Amygdala (tissue), 56 donors: Measurements from ENCODE around the gene ARID2.
A peak's percentile ranks its signal among the peaks of the same experiment; 100 is the strongest.

Experiments used
- DNase-seq, 56 donors: peaks; one replicate each; lab custom pipeline; 2025; lab: John Stamatoyannopoulos, UW

ARID2 gene

DNA sequence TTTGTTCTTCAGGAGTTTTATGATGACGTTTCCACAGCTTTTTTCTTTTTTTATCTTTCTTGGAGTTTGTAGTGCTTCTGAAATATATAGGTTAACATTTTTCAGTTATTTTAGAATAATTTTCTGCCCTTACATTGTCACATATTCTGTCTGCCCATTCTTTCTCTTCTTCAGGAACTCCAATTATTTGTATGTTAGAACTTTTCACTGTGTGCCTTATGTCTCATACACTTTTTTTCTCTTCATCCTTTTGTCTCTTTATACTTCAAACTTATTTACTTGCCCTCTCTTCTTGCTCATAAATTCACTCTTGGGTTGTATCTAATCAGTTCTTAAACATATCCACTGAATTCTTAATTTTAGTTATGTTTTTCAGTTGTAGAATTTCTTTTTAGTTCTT lies 105.3 kb downstream of the ARID2 start:
- DNase-seq: no peak

DNA sequence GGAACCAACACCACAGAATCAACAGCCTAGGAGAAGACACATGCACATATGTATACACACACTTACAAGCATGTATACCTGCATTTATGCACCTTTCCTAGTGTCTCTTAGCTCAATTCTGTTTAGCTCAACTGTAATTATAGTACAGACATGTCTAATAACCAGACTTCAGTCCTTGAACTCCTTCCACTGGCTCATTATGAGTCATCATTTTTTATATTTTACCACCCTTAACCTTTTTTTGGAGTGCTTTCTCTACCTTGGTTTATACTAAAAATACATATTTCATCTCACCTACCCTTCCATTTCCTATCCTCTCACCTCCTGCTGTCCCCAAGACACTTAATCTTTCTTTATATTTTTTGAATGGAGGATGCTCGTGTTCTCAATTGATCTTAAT lies 110.4 kb downstream of the ARID2 start:
- DNase-seq: no peak

DNA sequence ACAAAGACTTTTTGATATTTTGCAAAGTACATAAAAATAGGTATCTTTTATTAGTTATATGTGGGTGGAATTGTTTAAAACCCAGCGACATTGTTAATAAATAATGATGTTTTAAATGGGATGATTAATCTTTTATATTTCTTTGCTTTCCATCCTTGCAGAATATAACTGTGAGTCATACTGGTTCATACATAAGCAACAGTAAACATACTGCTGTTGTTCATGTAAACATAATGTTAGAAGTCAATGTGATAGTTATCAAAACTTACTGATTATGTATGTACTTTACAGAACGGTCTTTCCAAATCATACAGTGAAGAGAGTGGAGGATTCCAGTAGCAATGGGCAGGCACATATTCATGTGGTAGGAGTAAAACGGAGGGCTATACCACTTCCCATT lies 119.8 kb downstream of the ARID2 start:
- DNase-seq: no peak

DNA sequence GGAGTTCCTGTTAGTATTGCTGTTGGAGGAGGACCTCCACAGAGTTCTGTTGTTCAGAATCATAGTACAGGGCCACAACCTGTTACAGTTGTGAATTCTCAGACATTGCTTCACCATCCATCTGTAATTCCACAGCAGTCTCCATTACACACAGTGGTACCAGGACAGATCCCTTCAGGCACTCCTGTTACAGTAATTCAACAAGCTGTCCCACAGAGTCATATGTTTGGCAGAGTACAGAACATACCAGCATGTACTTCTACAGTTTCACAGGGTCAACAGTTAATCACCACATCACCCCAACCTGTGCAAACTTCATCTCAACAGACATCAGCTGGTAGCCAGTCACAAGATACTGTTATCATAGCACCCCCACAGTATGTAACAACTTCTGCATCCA lies 120.8 kb downstream of the ARID2 start:
- no peak for DNase-seq

DNA sequence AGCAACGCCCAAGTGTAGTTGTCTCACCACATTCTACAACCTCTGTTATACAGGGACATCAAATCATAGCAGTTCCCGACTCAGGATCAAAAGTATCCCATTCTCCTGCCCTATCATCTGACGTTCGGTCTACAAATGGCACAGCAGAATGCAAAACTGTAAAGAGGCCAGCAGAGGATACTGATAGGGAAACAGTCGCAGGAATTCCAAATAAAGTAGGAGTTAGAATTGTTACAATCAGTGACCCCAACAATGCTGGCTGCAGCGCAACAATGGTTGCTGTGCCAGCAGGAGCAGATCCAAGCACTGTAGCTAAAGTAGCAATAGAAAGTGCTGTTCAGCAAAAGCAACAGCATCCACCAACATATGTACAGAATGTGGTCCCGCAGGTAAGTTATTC lies 123.0 kb downstream of the ARID2 start:
- DNase-seq: peak in 4 of 56 donors; percentile 1 to 9 (median 3)

DNA sequence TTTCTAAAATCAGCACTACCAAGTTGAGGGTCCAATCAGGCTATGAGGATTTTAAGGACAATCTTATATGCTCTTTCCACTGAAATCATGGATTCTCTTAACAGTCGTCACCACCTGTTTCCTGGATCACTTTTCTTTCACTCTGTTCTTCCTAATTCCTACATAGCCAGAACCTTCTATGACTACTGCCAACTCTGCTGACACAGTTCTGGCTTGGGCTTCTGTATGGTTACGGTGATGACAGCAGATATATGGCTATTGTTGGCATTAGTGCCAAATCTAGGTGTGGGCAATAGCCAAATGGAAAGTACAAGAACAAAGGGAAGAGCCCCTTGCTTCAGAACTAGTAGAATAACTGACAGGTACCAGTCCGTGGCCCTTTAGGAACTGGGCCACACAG lies 124.0 kb downstream of the ARID2 start:
- no peak for DNase-seq

DNA sequence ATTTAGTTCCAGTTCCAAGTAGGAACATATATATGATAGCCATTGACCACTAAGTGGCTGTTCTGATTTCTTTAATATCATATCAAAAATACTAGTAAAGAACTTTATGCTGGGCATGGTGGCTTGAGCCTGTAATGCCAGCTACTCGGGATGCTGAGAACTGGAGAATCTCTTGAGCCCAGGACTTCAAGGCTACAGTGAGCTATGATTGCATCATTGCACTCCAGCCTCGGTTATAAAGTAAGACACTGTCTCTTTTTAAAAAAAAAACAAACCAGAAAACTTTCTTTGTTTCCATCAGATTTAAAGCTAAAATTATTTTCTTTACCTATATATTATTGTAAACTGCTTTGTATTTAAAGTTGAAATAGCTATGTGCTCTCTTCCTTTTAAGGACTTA lies 133.8 kb downstream of the ARID2 start:
- no peak for DNase-seq

DNA sequence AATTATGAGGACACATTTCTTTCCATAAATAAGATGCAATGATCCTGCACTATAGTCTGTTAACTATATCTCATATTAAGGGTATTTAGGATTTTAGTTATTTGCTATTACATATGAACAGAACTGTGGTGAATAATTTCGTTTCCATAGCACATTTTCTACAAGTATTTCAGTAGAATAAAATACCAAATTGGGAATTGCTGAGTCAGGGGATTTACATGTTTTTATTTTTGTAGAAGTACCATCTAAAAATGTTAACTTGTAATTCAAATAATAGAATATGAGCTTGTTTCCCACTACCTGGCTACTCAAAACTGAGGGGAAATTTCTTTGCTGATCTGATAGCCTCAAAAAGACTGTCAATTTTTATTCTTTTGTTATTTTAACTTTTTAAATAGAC lies 136.8 kb downstream of the ARID2 start:
- no peak for DNase-seq

DNA sequence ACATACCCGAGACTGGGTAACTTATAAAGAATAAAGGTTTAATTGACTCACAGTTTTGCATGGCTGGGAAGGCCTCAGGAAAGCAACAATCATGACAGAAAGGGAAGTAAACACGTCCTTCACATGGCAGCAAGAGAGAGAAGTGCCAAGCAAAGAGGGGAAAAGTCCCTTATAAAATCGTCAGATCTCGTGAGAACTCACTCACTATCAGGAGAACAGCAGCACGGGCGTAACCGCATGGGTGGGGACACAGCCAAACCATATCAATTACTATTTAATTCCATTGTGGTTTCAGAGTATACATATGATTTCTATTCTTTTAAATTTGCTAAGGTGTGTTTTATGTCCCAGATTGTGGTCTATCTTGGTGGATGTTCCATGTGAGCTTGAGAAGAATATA lies 142.9 kb downstream of the ARID2 start:
- no peak for DNase-seq

DNA sequence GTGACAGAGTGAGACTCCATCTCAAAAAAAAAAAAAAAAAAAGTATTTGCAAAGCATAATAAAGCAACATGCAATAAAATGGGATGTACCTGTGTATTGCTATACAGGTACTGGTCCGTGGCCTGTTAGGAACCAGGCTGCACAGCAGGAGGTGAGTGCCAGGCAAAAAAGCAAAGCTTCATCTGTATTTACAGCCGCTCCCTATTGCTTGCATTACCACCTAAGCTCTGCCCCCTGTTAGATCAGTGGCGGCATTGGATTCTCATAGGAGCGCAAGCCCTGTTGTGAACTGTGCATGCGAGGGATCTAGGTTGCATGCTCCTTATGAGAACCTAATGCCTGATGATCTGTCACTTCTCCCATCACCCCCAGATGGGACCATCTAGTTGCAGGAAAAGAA lies 147.6 kb downstream of the ARID2 start:
- DNase-seq: no peak

DNA sequence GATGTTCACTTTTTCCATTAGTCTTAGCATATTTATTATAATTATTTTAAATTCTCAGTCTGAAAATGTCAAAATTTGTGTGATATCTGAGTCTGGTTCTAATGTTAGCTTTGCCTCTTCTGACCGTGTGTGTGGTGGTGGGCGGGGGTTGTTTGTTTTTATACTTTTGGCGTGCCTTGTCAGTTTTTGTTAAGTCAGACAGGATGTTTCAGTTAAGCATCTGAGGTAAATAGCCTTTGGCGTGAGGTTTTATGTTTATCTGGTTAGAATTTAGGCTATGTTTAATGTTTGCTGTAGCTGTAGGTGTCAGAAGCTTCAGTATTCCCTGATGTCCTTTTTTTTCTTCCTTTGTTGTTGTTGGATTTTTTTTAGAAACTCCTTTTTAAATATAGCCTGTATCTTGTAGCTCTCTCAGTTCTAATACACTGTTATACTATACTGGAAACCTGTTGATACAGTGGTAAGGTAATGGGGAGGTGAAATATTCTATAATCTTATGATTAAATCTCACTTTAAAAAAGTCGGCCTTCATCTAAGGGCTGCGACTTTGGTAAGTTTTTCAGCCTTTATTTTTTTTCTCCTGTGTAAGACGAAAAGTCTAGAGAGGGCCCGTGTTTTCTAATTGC lies 149.2 kb downstream of the ARID2 start:
- DNase-seq: no peak

DNA sequence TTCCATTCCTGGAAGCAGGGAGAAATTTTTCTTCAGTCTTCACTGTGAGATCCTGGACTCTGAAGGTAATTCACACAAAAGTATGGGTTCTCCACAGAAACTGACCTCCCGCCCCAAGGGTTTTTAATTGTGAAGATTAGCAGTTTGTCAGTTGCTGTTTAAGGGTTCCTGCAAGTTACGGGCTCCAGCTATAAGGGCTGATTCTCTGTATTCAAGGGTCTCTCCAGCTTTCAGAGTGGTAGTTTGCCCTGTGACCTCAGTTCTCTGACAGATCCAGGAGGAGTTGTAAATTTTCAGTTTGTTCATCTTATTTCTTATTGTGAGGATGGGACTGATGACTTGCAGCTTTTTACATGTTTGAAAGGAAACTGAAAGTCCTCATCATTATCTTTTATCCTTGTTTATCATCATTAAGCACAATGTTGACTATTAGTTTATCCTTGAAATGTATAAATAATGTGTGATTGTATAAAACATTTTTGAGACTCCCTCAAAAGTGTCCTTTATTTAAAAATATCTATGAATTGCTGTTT lies 149.9 kb downstream of the ARID2 start:
- DNase-seq: no peak

DNA sequence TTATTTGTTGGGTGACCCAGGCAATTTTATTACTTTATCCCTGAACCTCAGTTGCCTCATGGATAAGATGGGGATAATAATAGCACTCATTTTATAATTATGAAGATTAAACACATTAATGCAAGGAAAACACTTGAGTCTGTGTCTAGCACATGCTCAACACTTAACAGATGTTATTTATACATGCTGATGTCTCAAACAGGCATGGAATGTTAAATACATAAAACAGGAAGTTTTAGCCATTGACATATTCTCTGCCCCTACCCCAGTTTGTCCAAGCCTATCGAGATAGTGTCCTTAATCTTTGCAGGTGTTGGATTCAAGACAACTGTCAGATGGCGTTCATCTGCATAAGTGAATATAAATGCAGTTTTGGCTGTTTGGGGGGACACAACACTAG lies 151.0 kb downstream of the ARID2 start:
- DNase-seq: no peak

DNA sequence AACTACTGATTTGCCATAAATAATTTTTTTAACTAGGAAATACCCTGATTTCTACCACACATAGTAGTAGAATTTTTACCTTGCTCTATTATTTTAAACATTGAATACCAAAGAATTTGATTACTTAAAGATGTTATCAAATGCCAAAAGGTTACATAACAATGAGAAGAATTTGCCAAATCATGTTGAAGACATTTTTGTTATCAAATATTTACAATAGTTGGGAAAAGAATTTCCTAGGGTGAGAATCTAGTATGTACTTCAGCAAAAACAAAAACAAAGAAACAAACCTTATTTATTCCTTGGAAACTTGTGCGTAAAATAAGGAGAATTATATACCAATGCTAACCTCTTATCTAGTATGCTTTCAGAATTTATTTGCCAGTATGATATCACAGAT lies 153.7 kb downstream of the ARID2 start:
- no peak for DNase-seq

DNA sequence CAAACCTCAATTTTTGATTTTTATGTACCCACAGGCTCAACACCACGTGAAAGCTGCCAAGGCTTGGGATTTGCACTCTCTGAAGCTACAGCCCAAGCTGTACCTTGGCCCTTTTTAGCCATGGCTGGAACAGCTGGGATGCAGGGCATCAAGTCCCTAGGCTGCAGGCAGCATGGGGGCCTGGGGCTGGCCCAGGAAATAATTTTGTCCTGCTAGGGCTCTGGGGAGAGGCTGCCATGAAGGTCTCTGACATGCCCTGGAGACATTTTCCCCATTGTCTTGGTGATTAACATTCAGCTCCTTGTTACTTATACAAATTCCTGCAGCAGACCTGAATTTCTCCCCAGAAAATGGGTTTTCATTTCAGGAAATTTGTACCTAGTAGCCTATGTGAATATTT lies 157.2 kb downstream of the ARID2 start:
- DNase-seq: no peak

DNA sequence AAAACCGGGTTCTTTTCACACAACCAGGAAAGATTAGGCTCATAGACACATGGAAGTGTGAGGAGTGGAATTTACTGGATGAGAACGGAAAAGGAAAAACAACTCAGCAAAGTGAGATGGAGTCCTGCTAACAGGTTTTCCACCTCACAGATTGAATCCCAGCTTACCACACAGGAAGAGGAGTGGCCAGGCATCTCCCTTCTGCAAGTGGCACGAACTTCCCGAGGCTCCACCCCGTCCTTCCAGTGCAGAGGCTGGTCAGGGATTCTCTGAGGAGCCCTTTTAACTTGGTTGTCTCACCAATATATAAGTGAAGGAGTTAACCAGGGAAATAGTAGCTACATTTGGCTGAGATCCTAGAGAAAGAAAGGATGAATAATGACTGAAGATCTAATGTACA lies 158.0 kb downstream of the ARID2 start:
- DNase-seq: no peak

DNA sequence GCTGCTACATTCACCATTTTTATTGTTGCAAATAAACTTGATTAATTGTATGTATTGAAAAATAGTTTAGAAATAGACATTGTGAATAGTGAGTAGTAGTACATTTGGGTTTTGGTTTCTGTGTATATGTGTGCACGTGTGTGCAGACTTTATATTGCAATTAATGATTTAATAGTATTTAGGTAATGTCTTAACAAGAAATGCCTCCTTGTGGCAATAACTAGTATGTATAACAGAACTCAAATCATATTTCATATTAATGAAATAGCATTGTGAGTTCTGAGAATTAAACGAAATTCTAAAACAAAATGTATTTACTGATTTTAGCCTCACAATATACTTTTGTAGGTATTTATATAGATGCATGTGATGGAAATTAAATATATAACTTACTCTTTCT lies 160.8 kb downstream of the ARID2 start:
- no peak for DNase-seq

DNA sequence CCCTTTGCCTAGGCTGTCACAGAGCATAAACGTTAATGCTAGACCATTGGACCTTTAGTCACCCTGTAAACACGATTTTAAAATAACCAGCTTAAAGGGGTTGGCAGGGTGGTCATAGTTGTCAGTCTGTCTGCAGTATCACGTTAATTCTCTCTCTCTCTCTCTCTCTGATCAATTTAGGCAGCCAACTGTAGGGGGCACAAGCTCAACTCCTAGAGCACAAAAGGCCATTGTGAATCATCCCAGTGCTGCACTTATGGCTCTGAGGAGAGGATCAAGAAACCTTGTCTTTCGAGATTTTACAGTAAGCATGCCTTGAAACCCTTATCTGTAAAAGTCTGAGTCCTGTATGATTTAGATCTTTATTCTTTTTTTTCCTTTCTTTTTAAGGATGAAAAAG lies 163.7 kb downstream of the ARID2 start:
- peak in 9 of 56 donors; percentile 1 to 55 (median 2) for DNase-seq

DNA sequence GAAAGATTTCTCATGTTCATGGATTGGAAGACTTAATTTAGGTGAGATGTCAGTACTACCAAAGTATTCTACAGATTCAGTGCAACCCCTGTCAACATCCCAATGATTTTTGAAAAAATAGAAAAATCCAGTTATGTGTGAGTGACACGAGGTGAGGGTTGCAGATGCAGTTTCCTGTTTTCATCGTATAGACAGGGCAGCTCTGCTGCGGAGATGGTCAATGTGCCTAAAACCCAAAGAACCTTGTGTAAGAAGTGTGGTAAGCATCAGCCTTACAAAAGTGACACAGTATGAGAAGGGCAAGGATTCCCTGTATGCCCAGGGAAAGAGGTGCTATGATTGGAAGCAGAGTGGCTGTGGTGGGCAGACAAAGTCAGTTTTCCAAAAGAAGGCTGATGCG lies 166.5 kb downstream of the ARID2 start:
- no peak for DNase-seq

DNA sequence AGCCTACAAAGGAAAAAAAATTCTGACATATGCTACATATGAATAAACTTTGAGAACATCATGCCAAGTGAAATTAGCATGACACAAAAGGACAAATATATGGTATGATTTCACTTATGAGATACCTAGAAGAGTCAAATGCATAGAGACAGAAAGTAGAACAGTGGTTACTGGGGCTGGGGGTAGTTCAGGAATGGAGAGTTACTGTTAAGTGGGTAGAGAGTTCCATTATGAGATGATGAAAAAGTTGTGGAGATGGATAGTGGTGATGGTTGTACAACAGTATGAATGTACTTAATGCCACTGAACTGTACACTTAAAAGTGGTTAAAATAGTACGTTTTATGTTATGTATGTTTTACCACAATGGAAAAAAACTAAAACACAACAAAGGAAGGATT lies 168.6 kb downstream of the ARID2 start:
- no peak for DNase-seq

DNA sequence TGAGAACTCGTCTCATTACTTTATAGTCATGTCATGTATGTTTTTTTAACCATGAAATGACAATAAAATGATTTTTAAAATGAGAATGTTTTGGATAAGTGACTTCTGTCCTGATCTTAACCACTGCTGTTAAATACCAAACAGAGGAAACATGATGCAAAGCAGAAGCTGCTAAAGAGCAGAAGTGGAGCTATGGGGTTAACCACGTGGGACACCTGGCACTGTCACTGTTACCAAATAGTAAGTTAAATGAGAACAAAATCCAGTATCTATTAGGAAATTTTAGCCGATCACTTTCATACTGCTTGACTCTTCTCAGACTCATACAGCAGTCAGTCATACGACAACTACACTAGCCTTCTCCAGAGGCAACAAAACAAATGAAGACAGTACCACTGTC lies 178.4 kb downstream of the ARID2 start:
- DNase-seq: no peak

DNA sequence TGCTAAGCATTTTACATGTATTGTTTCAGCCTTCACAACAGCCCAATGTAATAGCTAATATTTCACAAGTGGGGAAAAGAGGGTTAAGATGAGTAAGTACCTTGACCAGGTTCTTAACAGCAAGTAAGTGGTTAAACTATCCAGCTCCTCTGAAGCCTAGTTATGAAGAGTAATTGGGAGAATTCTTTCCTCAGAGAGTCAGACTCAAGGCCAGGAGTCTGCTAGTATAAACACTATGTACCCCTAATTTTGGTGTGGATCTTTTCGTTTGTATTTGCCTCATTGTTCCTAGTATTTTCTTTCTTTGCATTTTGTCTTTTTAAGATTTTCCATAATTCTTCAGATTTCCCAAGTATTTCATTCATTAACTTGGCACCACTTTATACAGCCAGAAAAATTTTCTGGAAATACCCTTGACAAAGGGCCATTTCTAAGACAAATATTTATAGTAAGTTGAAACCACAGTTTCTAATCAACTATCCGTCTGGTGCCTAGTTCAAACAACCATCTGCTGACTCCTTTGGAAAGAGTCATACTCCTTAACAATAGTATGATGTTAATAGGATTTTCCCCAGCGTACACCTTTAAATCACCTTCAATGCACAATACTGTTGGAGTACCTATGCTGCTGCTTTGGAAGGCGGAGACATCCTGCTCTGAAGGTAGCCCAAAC lies 179.7 kb downstream of the ARID2 start:
- no peak for DNase-seq

DNA sequence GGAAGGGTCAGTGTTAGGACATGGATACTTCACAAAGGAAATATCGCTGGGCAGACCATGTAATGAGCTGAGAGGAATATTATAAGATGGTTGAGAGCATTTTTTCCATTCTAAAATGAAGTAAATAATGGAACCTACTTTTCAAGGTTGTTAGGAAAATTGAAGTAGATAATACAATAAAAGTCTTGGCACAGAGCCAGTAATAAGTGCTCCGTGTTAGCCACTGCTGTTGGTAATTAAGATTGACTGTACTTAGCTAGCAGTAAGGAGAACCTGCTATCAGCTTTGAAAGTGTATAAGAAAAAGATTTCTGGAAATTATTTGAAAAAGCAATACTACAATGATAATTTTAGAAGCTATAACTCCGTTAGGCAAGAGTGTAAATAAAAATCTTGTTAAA lies 183.3 kb downstream of the ARID2 start:
- DNase-seq: no peak
